HG02884 (cell line): ENCODE data around the gene CBR1.

Experiments used
- ATAC-seq: cut with Tn5 transposase; IDR thresholded peaks from one replicate; pipeline ENCODE4 v1.9.1; 2021; ENCODE audit warnings: mild to moderate bottlenecking, moderate library complexity; ENCODE audit not compliant: unreplicated experiment

Gene CBR1

DNA sequence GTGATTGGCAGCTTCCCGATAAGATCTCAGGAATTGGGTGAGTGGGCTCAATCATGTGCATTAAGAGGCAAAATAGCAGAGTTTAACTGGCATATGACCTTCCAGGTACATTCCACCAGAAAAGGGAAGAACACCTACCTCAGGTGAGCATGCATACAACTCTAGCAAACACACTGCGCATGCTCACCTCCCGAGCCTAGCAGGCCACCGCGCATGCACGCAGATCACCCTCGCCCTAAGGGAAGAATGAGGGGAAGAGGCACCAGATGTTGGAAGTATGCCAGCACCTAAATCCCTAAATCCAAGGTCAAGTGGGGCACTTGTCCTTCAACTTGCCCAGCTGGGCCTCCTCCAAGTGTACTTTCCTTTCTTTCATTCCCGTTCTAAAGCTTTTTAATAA, 41.4 kb downstream of the CBR1 start:
- ATAC-seq: no peak

DNA sequence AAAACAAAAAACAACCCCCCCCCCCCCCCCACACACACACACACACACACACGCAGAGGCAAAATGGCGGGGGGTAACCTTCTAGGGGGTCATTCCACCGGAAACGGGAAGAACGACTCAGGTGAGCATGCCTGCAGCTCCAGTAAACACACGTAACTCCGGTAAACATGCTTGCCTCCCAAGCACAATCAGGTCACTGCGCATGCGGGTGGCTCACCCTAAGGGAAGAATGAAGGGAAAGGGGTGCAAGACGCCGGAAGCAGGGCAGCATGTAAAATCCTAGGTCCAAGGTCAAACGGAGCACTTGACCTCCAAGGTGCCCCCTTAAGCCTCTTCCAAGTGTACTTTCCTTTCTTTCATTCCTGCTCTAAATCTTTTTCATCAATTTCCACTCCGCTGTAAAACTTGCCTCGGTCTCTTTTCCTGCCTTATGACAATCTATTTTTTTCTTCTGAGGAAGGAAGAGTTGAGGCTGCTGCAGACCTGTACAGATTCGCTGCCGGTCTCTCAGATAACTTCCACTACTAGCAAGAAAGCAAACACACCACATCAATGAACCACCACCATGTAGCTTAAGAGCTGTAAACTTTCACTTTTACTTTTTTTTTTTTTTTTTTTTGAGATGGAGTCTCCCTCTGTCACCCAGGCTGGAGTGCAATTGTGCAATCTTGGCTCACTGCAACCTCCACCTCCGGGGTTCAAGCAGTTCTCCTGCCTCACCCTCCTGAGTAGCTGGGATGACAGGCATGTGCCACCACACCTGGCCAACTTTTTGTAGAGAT, 44.0 kb downstream of the CBR1 start:
- no peak for ATAC-seq

DNA sequence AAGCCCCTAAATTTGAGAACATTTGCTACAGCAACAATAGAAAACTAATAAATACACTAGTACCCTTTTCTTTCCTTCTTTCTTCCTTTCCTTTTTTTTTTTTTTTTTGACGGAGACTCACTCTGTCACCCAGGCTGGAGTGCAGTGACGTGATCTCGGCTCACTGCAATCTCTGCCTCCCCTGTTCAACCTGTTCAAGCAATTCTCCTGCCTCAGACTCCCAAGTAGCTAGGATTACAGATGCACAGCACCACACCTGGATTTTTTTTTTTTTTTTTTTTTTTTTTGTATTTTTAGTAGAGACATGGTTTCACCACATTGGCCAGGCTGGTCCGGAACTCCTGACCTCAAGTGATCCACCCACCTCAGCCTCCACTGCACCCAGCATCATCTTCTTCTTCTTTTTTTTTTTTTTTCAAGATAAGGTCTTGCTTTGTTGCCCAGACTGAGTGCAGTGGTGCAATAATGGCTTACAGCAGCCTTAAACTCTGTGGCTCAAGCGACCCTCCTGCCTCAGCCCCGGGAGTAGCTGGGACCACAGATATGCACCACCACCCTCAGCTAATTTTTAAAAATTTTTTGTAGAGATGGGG, 45.4 kb downstream of the CBR1 start:
- no peak for ATAC-seq

DNA sequence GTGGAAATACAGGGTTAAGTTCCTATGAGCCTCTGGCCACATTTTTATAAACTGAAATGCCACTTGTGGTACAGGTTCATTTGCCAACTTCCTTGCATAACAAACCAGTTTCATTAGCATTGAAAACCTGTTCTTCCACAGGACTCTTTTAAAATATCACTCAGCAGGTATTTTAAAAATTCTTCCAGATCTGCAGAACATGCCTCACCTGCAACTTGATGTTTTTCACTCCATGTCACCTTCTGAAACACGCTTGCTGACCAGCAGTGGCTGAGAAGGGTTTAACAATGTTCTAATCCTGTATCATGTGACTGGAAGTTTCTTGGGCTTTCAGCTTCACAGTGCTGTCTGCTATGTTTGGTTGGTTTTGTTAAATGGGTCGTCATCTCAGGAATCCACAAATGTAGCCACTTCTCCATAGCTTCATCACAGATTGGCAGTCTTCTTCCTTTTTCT, 47.5 kb downstream of the CBR1 start:
- no peak for ATAC-seq

DNA sequence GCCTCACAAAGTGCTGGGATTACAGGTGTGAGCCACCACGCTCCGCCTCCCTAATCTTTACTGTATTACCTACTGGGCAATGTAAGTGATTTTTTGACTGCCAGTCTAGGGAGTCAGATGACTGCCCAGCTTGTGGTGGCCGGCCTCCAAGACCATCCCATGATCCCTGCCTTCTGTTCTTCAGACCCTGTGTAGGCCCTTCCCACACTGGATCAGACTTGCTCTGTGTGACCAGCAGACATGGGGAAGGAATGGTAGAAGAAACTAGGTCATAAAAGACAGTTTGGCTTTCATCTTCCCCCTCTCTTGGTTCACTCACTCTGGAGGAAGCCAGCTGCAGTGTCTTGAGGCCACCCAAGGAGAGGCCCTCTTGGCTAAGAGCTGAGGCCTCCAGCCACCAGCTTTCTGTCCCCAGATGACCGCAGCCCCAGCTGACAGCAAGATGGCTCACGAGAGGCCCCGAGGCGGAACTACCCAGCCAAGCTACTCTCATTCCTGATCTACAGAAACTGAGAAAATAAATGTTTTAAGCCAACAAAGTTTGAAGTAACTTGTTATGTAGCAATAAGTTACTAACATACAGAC, 50.6 kb downstream of the CBR1 start:
- no peak for ATAC-seq
